Measurements from ENCODE around the gene OR52H1. TPM values are rescaled to one million over a fixed set of nuclear protein-coding genes. Genes with fewer than 3 reads are reported as not detected.

OR52H1 gene
- total RNA-seq, 1 donor from 2014 or later, result not detected

GRCh38 chr11:5524756-5525155, 23.6 kb downstream of the OR52H1 start:
- H3K27me3 ChIP-seq, result no peaks in the 10 kb centered on the region
- H3K36me3 ChIP-seq, result no peaks in the 10 kb centered on the region
- intact Hi-C loops (cut with DNase I), result no loop called here
- H3K4me3 ChIP-seq, result no peak overlapping the region
- TF ChIP-seq POLR2AphosphoS5 (IDR thresholded peaks at IDR 0.05; ENCODE audit: insufficient read depth in 1 of 2, low read depth in 1 of 2) (no peak), POLR2A (IDR thresholded peaks at IDR 0.05) (no peak), CTCF (IDR thresholded peaks at IDR 0.05) (no peak)
- H3K9me3 ChIP-seq, result no peaks in the 10 kb centered on the region
- DNase-seq (ENCODE audit: extremely low spot score in 2 of 2), result no peak
- H3K27ac ChIP-seq, result no peak overlapping the region
- no peaks in the 10 kb centered on the region for H3K4me1 ChIP-seq

GRCh38 chr11:5522308-5522707, 26.0 kb downstream of the OR52H1 start:
- intact Hi-C loops (cut with DNase I), result no loop called here

GRCh38 chr11:5521540-5521939, 26.8 kb downstream of the OR52H1 start:
- Histone ChIP-seq H3K9me3 (no peaks in the 10 kb centered on the region), H3K27ac (no peak overlapping the region), H3K4me3 (no peak overlapping the region), H3K27me3 (no peaks in the 10 kb centered on the region), H3K36me3 (no peaks in the 10 kb centered on the region), H3K4me1 (no peaks in the 10 kb centered on the region)
- TF ChIP-seq CTCF (IDR thresholded peaks at IDR 0.05) (no peak), POLR2A (IDR thresholded peaks at IDR 0.05) (no peak), POLR2AphosphoS5 (IDR thresholded peaks at IDR 0.05; ENCODE audit: insufficient read depth in 1 of 2, low read depth in 1 of 2) (no peak)
- no peak for DNase-seq (ENCODE audit: extremely low spot score in 2 of 2)
- intact Hi-C loops (cut with DNase I), result no loop called here

More at GRCh38 chr11:5522308-5522707, 26.0 kb downstream of the OR52H1 start:
- H3K27ac ChIP-seq, result no peak overlapping the region
- no peaks in the 10 kb centered on the region for H3K36me3 ChIP-seq
- H3K4me1 ChIP-seq, result no peaks in the 10 kb centered on the region
- no peak for DNase-seq (ENCODE audit: extremely low spot score in 2 of 2)
- TF ChIP-seq POLR2A (IDR thresholded peaks at IDR 0.05), result no peak
- TF ChIP-seq CTCF (IDR thresholded peaks at IDR 0.05), result no peak
- TF ChIP-seq POLR2AphosphoS5 (IDR thresholded peaks at IDR 0.05; ENCODE audit: insufficient read depth in 1 of 2, low read depth in 1 of 2), result no peak
- no peaks in the 10 kb centered on the region for H3K9me3 ChIP-seq
- H3K27me3 ChIP-seq, result no peaks in the 10 kb centered on the region
- H3K4me3 ChIP-seq, result no peak overlapping the region

- intact Hi-C loops (cut with DNase I), result no loop called here
- DNase-seq (ENCODE audit: extremely low spot score in 2 of 2), result no peak
- no peak for TF ChIP-seq CTCF (IDR thresholded peaks at IDR 0.05)
- TF ChIP-seq POLR2AphosphoS5 (IDR thresholded peaks at IDR 0.05; ENCODE audit: insufficient read depth in 1 of 2, low read depth in 1 of 2), result no peak
- no peak for TF ChIP-seq POLR2A (IDR thresholded peaks at IDR 0.05)
Measured at GRCh38 chr11:5516599-5516998, 31.7 kb downstream of the OR52H1 start, which contains the start of gene UBQLNL. Gene UBQLNL, minus strand, starts transcription at chr11:5516699. Its CDS starts 258 bp downstream, at chr11:5516441.

GRCh38 chr11:5514841-5515240, 33.5 kb downstream of the OR52H1 start:
- H3K27me3 ChIP-seq, result no peaks in the 10 kb centered on the region
- no peak overlapping the region for H3K4me3 ChIP-seq
- H3K4me1 ChIP-seq, result no peaks in the 10 kb centered on the region
- H3K36me3 ChIP-seq, result no peaks in the 10 kb centered on the region
- no peak for TF ChIP-seq POLR2A (IDR thresholded peaks at IDR 0.05)
- no peak for TF ChIP-seq POLR2AphosphoS5 (IDR thresholded peaks at IDR 0.05; ENCODE audit: insufficient read depth in 1 of 2, low read depth in 1 of 2)
- TF ChIP-seq CTCF (IDR thresholded peaks at IDR 0.05), result no peak
- intact Hi-C loops (cut with DNase I), result no loop called here
- H3K9me3 ChIP-seq, result no peaks in the 10 kb centered on the region
- DNase-seq (ENCODE audit: extremely low spot score in 2 of 2), result no peak
- no peak overlapping the region for H3K27ac ChIP-seq

More at GRCh38 chr11:5516599-5516998, 31.7 kb downstream of the OR52H1 start, which contains the start of gene UBQLNL:
- Histone ChIP-seq H3K9me3 (no peaks in the 10 kb centered on the region), H3K27me3 (no peaks in the 10 kb centered on the region), H3K27ac (no peak within 1 kb of the TSS), H3K4me1 (no peaks in the 10 kb centered on the region), H3K4me3 (no peak within 1 kb of the TSS), H3K36me3 (no peaks in the 10 kb centered on the region)
